NCI-H2227 treated with DMSO at 0.1 percent for 48 hours (cell line): ENCODE measurements around the gene APBA3.

ENCODE experiments used
- DNase-seq: peaks from one replicate; lab custom pipeline; 2025; lab: John Stamatoyannopoulos, UW

APBA3 gene

GRCh38 chr19:3761382-3762129 lies at the start of gene APBA3:
TSS of gene APBA3 (minus strand) at chr19:3761692. CDS start at chr19:3760264, 1,428 bp downstream.
- peak; percentile 60 for DNase-seq

GRCh38 chr19:3810708-3811355 lies 49.3 kb upstream of the APBA3 start:
- DNase-seq, result no peak

- no peak for DNase-seq
These were observed 48.6 kb upstream of the APBA3 start for GRCh38 chr19:3809881-3810707.

- DNase-seq, result no peak
These were observed 47.1 kb upstream of the APBA3 start for GRCh38 chr19:3808420-3809143.

GRCh38 chr19:3807574-3808354 lies 46.3 kb upstream of the APBA3 start:
- DNase-seq, result no peak

GRCh38 chr19:3807131-3807480 lies 45.6 kb upstream of the APBA3 start:
- DNase-seq, result no peak

- DNase-seq, result no peak
These were observed 44.4 kb upstream of the APBA3 start for GRCh38 chr19:3805859-3806258.

GRCh38 chr19:3804429-3804828 lies 42.9 kb upstream of the APBA3 start:
- no peak for DNase-seq

- DNase-seq, result no peak
These were observed 42.5 kb upstream of the APBA3 start for GRCh38 chr19:3803986-3804385.

- no peak for DNase-seq
These were observed 41.8 kb upstream of the APBA3 start for GRCh38 chr19:3803114-3803888.

GRCh38 chr19:3801412-3802096 lies 40.1 kb upstream of the APBA3 start:
- DNase-seq, result peak; percentile 41

GRCh38 chr19:3800996-3801395 lies 39.5 kb upstream of the APBA3 start:
- DNase-seq, result no peak

- DNase-seq, result no peak
These were observed 36.6 kb upstream of the APBA3 start for GRCh38 chr19:3798137-3798536.

GRCh38 chr19:3796358-3796757 lies 34.9 kb upstream of the APBA3 start:
- DNase-seq, result no peak

- no peak for DNase-seq
These were observed 32.3 kb upstream of the APBA3 start for GRCh38 chr19:3793799-3794198.

- no peak for DNase-seq
These were observed 30.6 kb upstream of the APBA3 start for GRCh38 chr19:3792114-3792513.

GRCh38 chr19:3790941-3791340 lies 29.4 kb upstream of the APBA3 start:
- DNase-seq, result no peak

GRCh38 chr19:3790209-3790734 lies 28.8 kb upstream of the APBA3 start:
- no peak for DNase-seq

GRCh38 chr19:3788996-3789778 lies 27.7 kb upstream of the APBA3 start:
- DNase-seq, result no peak
